Smooth muscle cell of the brain vasculature (primary cell): ENCODE data around the gene DPP7.

Source experiments
- DNase-seq: peaks from one replicate; pipeline ENCODE4 v3.0.0-alpha.2; 2012; ENCODE audit warnings: low read depth, low spot score

The DPP7 gene

GRCh38 chr9:137111788-137112563, 2.6 kb downstream of the DPP7 start:
- no peak for DNase-seq

GRCh38 chr9:137110911-137111787, 3.4 kb downstream of the DPP7 start:
- DNase-seq: no peak

GRCh38 chr9:137110147-137110910, 4.2 kb downstream of the DPP7 start:
- no peak for DNase-seq

GRCh38 chr9:137109250-137110146, 5.0 kb downstream of the DPP7 start:
- no peak for DNase-seq

- no peak for DNase-seq
Observed at GRCh38 chr9:137108608-137109249, 5.8 kb downstream of the DPP7 start.

DNA sequence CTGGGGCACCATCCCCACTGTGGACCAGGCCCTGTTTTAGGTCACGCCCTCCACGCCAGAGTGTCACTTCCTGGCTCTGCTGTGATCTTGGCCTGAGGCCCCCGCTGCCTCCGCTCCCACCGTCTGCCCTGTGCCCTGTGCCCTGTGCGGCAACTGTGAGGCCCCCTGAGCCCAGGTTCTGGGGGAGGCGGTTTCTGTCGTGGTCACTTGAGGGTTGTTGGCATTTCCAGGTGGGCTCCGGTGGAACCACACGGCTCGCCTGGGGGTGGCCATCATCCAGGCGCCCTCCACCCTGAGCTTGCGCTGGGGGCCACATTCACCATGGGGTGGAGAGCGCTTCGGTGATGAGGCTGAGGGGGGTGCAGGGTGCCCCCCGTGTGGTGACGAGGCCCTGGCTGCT, 6.6 kb downstream of the DPP7 start:
- no peak for DNase-seq

DNA sequence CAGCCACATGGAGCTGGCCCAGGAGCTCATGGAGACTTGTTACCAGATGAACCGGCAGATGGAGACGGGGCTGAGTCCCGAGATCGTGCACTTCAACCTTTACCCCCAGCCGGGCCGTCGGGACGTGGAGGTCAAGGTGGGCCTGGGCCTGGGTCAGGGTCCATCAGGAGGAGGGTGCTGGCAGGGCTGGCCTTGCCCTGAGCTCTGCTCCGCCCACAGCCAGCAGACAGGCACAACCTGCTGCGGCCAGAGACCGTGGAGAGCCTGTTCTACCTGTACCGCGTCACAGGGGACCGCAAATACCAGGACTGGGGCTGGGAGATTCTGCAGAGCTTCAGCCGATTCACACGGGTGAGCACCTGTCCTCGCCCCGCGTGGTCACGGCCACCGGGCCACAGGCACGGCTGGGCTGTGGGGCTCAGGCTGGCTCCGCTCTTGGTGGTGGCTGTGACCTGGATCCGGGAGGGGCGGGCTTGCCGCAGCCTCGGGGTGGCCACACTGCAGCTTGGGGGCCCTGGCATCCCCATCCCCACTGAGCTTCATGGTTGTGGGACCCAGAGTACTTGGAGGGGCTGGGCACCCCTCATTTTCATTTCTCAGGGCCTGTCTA, 7.1 kb downstream of the DPP7 start:
- no peak for DNase-seq

- no peak for DNase-seq
Observed at GRCh38 chr9:137106662-137107250, 7.8 kb downstream of the DPP7 start.

GRCh38 chr9:137105814-137106661, 8.5 kb downstream of the DPP7 start:
- no peak for DNase-seq

GRCh38 chr9:137103206-137103999, 11.1 kb downstream of the DPP7 start:
- DNase-seq: no peak

DNA sequence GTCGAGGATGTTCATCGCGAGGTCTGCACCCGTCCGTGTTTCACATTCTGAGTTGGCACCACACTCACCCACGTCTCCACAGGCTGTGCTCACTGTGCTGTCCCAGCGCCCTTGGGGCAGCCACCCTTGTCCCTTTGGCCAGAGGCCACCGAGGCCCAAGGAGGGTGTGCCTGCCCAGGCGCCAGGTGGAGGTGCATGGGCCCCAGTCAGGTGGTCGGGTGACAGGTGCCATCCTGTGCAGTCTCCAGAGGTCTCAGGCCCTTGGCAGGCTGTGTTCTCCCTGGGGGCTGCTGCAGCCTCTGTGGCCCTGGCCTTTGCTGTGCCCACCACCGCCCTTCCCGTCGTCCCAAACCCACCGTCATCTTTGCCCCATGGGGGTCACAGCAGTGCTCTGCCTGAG, 15.3 kb downstream of the DPP7 start:
- no peak for DNase-seq

- no peak for DNase-seq
Observed at GRCh38 chr9:137097761-137098462, 16.6 kb downstream of the DPP7 start.

DNA sequence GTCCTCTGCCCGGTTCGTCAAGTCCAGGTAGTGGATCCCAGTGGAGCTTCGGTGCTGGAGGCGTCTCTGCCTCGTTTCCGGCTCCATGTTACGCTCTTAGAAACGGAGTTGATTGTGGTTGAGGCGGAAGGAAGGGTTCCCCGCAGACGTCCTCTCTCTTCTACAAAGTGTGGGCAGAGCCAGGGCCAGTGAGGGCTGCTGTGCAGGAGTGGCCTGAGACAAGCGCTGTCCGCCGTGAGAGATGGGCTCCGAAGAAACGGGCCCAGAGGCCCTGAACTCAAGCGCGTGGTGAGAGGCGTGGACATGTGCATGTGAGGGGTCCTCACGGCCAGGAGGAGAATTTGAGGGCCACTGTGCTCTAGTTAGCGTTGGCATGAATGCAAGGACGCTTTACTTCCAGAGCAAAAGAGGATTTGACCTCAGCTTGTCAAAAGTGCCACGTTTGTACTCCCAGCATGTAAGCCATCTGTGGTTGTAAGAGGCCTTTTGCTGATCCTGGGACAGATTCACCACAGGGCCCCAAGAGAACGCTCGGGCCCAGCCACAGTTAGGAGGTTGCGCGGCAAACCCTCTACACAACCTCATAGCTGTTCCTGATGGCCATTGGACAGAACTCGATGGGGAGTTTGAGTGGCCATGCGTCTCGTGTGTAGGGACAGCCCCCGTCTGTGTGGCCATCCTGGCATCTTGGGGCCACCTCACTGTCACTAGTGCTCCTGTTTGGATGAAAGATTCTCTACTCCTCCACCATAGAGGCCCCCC, 17.6 kb downstream of the DPP7 start:
- DNase-seq: no peak

DNA sequence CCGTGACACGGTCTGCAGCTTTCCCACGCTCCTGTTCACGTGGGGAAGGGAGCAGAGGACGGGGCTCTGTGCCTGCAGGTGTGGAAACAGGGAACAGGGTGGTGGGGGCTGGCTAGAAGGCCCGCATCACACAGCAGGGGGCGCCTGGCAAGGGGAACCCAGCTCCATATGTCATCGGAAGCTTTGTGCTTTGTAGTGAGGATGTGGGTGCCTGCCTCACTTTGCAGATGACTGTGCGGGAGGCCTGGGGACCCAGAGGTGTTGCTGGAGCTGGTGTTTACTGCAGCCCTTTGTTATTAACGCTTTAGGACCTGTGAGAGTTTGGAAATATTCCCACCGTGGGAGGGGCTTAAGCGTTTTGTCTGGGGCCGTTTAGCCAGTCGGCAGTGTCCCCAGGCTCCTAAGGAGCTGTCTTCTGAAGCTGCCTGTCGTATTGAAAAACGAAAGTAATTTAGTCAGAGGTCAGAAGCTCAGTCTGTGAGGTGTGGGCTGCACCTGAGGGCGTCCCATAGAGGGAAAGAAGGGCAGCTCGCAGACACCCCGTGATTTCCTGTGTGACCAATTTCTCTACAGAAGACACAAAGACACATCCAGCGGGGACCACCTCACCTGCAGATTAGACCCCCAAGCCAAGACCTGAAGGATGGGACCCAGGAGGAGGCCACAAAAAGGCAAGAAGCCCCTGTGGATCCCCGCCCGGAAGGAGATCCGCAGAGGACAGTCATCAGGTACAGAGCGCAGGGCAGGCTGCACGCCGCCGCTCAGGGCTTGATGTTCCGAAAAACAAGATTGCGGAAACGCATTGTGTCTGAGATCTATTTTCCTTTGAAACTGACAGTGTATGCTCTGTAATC, 18.6 kb downstream of the DPP7 start:
- no peak for DNase-seq

GRCh38 chr9:137089232-137089947, 25.1 kb downstream of the DPP7 start:
- no peak for DNase-seq
